IMR-90 (cell line): ENCODE data around the gene SH3RF1. TPM values are rescaled to one million over a fixed set of nuclear protein-coding genes. Genes with fewer than 3 reads are reported as not detected.

Experiments used
- ATAC-seq: fragments of 200-7000 bp; cut with Tn5 transposase; 2 replicates; pipeline ENCODE4 v1.9.1; 2020; ENCODE audit warnings: low read depth, mild to moderate bottlenecking, moderate library complexity
- BruUV-seq: library from RNA; stranded (reverse); fragments of 400-500 nt; replicated peaks from 2 replicates; lab custom pipeline; 2021; lab: Mats Ljungman, UMichigan
- CTCF ChIA-PET: fragments of 300-600 bp; formaldehyde crosslinking; extraction: SDS; loops from one replicate; lab custom pipeline; 2021; ENCODE audit warnings: antibody characterized with exemption; lab: Yijun Ruan, JAX
- POLR2A ChIA-PET: fragments of 300-600 bp; sonication (Branson Sonifier 250); formaldehyde crosslinking; loops from one replicate; lab custom pipeline; 2022; ENCODE audit warnings: antibody characterized with exemption; ENCODE audit not compliant: unreplicated experiment; lab: Charles Lee
- DNase-seq: peaks from one replicate; pipeline ENCODE4 v3.0.0; 2013
- H2AFZ ChIP-seq: replicated peaks from 2 replicates; pipeline ENCODE3; 2013; ENCODE audit warnings: low read length, mild to moderate bottlenecking; ENCODE audit not compliant: poor library complexity
- H2AK5ac ChIP-seq: 2 replicates; pipeline ENCODE4 v1.6.1; 2013; ENCODE audit warnings: low read depth, low read length, inconsistent platforms
- H2AK9ac ChIP-seq: replicated peaks from 2 replicates; pipeline ENCODE3; 2013; ENCODE audit warnings: mild to moderate bottlenecking, low read depth, low read length, moderate library complexity; ENCODE audit not compliant: poor library complexity
- H2BK120ac ChIP-seq: 2 replicates; pipeline ENCODE4 v1.6.1; 2013; ENCODE audit warnings: low read depth, low read length, inconsistent platforms
- H2BK15ac ChIP-seq: 3 replicates; pipeline ENCODE4 v1.6.1; 2013; ENCODE audit warnings: low read depth, low read length, inconsistent platforms
- H2BK20ac ChIP-seq: 2 replicates; pipeline ENCODE4 v1.6.1; 2013; ENCODE audit warnings: low read depth, mild to moderate bottlenecking, inconsistent platforms, low read length, moderate library complexity
- H2BK5ac ChIP-seq: 2 replicates; pipeline ENCODE4 v1.6.1; 2013; ENCODE audit warnings: mild to moderate bottlenecking, low read depth, low read length, inconsistent platforms; ENCODE audit not compliant: poor library complexity, severe bottlenecking
- H3K14ac ChIP-seq: replicated peaks from 2 replicates; pipeline ENCODE4 v1.6.1; 2013; ENCODE audit warnings: low read depth, low read length, inconsistent platforms
- H3K18ac ChIP-seq: 2 replicates; pipeline ENCODE4 v1.6.1; 2013; ENCODE audit warnings: low read depth, low read length, control low read depth
- H3K23ac ChIP-seq: 2 replicates; pipeline ENCODE4 v1.6.1; 2013; ENCODE audit warnings: low read depth, low read length, inconsistent platforms
- H3K27ac ChIP-seq: 2 replicates; pipeline ENCODE4 v1.5.1; 2013; ENCODE audit warnings: mild to moderate bottlenecking, control low read depth, low read length; ENCODE audit not compliant: insufficient read depth
- H3K27me3 ChIP-seq: 2 replicates; pipeline ENCODE4 v1.6.1; 2013; ENCODE audit warnings: low read length; ENCODE audit not compliant: control insufficient read depth, insufficient read depth
- H3K36me3 ChIP-seq: 2 replicates; pipeline ENCODE4 v1.6.1; 2013; ENCODE audit warnings: low read length, mixed read lengths; ENCODE audit not compliant: control insufficient read depth, insufficient read depth
- H3K4ac ChIP-seq: 2 replicates; pipeline ENCODE4 v1.6.1; 2013; ENCODE audit warnings: low read depth, low read length, inconsistent platforms
- H3K4me1 ChIP-seq: 2 replicates; pipeline ENCODE4 v1.6.1; 2013; ENCODE audit warnings: low read length, mixed read lengths; ENCODE audit not compliant: control insufficient read depth, insufficient read depth
- H3K4me2 ChIP-seq: 2 replicates; pipeline ENCODE4 v1.6.1; 2013; ENCODE audit warnings: low read depth, mild to moderate bottlenecking, control low read depth, low read length, moderate library complexity
- H3K4me3 ChIP-seq: 2 replicates; pipeline ENCODE4 v1.5.1; 2013; ENCODE audit warnings: low read depth, mild to moderate bottlenecking, control low read depth, low read length, moderate library complexity; ENCODE audit not compliant: insufficient read depth
- H3K56ac ChIP-seq: 2 replicates; pipeline ENCODE4 v1.6.1; 2013; ENCODE audit warnings: low read length, inconsistent platforms; ENCODE audit not compliant: insufficient read depth; ENCODE audit errors: extremely low read depth
- H3K79me1 ChIP-seq, 2 experiments: 2 replicates each; pipeline ENCODE4 v1.6.1; 2013; ENCODE audit warnings: low read length in 2 of 2, inconsistent platforms in 1 of 2, low read depth in 1 of 2
- H3K9ac ChIP-seq: 2 replicates; pipeline ENCODE4 v1.6.1; 2013; ENCODE audit warnings: low read depth, low read length, control low read depth
- H3K9me1 ChIP-seq: 2 replicates; pipeline ENCODE4 v1.6.1; 2013; ENCODE audit warnings: low read length, inconsistent platforms; ENCODE audit not compliant: insufficient read depth
- H3K9me3 ChIP-seq: 2 replicates; pipeline ENCODE4 v1.6.1; 2013; ENCODE audit warnings: low read length; ENCODE audit not compliant: control insufficient read depth, insufficient read depth
- H4K20me1 ChIP-seq: 2 replicates; pipeline ENCODE4 v1.6.1; 2013; ENCODE audit warnings: low read length, inconsistent platforms; ENCODE audit not compliant: insufficient read depth
- H4K5ac ChIP-seq: 2 replicates; pipeline ENCODE4 v1.6.1; 2013; ENCODE audit warnings: mild to moderate bottlenecking, low read depth, low read length, control low read depth
- H4K8ac ChIP-seq, 2 experiments: 2 replicates each; pipeline ENCODE4 v1.6.1; 2013; ENCODE audit warnings: low read depth in 2 of 2, low read length in 2 of 2, control low read depth in 1 of 2, inconsistent platforms in 1 of 2
- H4K91ac ChIP-seq: 2 replicates; pipeline ENCODE4 v1.6.1; 2013; ENCODE audit warnings: low read depth, low read length, inconsistent platforms; ENCODE audit not compliant: insufficient read depth
- BHLHE40 ChIP-seq: fragments of 150-350 bp; IDR thresholded peaks from 2 replicates; pipeline ENCODE4 v1.6.1; 2016; ENCODE audit warnings: mild to moderate bottlenecking, low read depth, low read length
- FOS ChIP-seq: fragments of 150-350 bp; IDR thresholded peaks from 2 replicates; pipeline ENCODE4 v1.6.1; 2016; ENCODE audit warnings: low read depth, low read length
- MAFK ChIP-seq: IDR thresholded peaks from 2 replicates; pipeline ENCODE4 v1.6.1; 2012; ENCODE audit warnings: low read depth, low read length, improper control_type of control experiment
- POLR2A ChIP-seq: IDR thresholded peaks from 2 replicates; pipeline ENCODE4 v1.6.1; 2012; ENCODE audit warnings: mild to moderate bottlenecking, low read depth, low read length
- RAD21 ChIP-seq: IDR thresholded peaks from 2 replicates; pipeline ENCODE4 v1.6.1; 2012; ENCODE audit warnings: low read length, improper control_type of control experiment
- SMC3 ChIP-seq: fragments of 150-350 bp; IDR thresholded peaks from 2 replicates; pipeline ENCODE4 v1.6.1; 2016; ENCODE audit warnings: low read depth, mild to moderate bottlenecking, antibody characterized with exemption, low read length, moderate library complexity
- WGBS, 2 experiments: methylation state at CpG; one replicate each; pipeline versions ENCODE4 v1.1.5 to v1.1.7; 2013; ENCODE audit warnings: missing lambda C conversion rate in 2 of 2; ENCODE audit not compliant: insufficient read length in 1 of 2; ENCODE audit errors: extremely low coverage in 2 of 2; 5-methylcytosine and 5-hydroxymethylcytosine counted together
- dilution Hi-C: fragments of 300-500 bp; cut with HindIII; formaldehyde crosslinking; loops from one replicate; pipeline ENCODE4 v1.14.3; 2018; ENCODE audit warnings: low sequenced_read_pairs; ENCODE audit not compliant: unreplicated experiment
- in situ Hi-C: fragments of 300-500 bp; cut with MboI; formaldehyde crosslinking; loops from 3 replicates; pipeline ENCODE4 v1.14.3; 2019; ENCODE audit warnings: low sequenced_read_pairs, inconsistent platforms, mixed read lengths
- intact Hi-C: fragments of 100-400 bp; cut with micrococcal nuclease; formaldehyde crosslinking; loops from 2 replicates; pipeline ENCODE4 v1.10.0; 2022
- polyA plus RNA-seq, 3 experiments: library from polyadenylated mRNA; depleted of rRNA; stranded (reverse); fragments of >200 nt; gene quantifications; 2 replicates each; pipeline ENCODE4 v1.2.3, GENCODE V29; 2012; ENCODE audit warnings: low replicate concordance in 1 of 3
- total RNA-seq: library from RNA; depleted of rRNA; stranded (reverse); fragments of >200 nt; gene quantifications from 2 replicates; pipeline ENCODE4 v1.2.3, GENCODE V29; 2012
- TF ChIP-seq, protein P1 (sequence below): fragments of 150-350 bp; IDR thresholded peaks from 2 replicates; pipeline ENCODE4 v1.6.1; 2016; ENCODE audit warnings: low read depth, mild to moderate bottlenecking, low read length, moderate library complexity, borderline replicate concordance
- TF ChIP-seq, protein P2 (sequence below): conservative IDR thresholded peaks from 2 replicates; pipeline ENCODE4 v1.5.1; 2012; ENCODE audit warnings: mild to moderate bottlenecking, low read depth, low read length, improper control_type of control experiment

The SH3RF1 gene
- total and polyA plus RNA-seq, 2 of the 4 experiments (the other 2 are of a cell fraction) = 22.0 to 29.8 TPM

DNA sequence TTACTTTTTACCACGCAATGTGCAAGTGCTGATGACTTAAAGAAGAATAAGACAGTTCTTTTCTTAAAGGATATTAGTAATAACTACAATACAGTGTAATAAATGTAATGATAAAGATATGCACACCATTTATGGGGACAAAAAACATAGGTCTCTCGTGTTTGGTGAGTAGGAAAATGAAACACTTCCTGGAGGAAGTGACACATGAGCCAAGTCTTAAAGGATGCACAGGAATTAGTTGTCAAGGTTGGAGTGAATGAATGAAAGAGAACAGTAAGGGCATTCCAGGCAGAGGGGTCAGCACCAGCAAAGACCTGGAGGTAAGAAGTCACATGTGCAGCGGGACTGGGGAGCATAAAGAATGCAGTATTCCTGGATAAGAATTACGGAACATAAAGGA is 112.7 kb downstream of the SH3RF1 start:
- Histone ChIP-seq H4K20me1 (peaks cover 3% of the 10 kb centered on the region; the same call in 1 of the 2 replicates), H3K23ac (no peak overlapping the region), H3K27me3 (no peaks in the 10 kb centered on the region), H2BK120ac (no peak overlapping the region), H3K4me2 (no peak overlapping the region), H4K8ac (no peak overlapping the region), H3K79me1 (peaks cover 22 to 76% of the 10 kb centered on the region in 2 experiments), H3K36me3 (peaks cover 3% of the 10 kb centered on the region; the same call in 1 of the 2 replicates), H3K4me1 (peaks cover 25% of the 10 kb centered on the region), H2AK5ac (no peak overlapping the region), H4K91ac (no peak overlapping the region), H4K5ac (no peak overlapping the region), H3K14ac (no peak overlapping the region), H3K4ac (no peak overlapping the region), H3K9me3 (no peaks in the 10 kb centered on the region), H3K4me3 (no peak overlapping the region), H2BK15ac (no peak overlapping the region), H3K18ac (no peak overlapping the region), H3K9ac (no peak overlapping the region), H3K27ac (no peak overlapping the region), H2BK5ac (no peak overlapping the region), H3K56ac (no peak overlapping the region), H2BK20ac (no peak overlapping the region), H3K9me1 (peaks cover 13% of the 10 kb centered on the region), H2AFZ (no peak overlapping the region), H2AK9ac (no peak overlapping the region)
- intact Hi-C loops (no loop called here), dilution Hi-C loops (no loop called here), in situ Hi-C loops (no loop called here)
- BruUV-seq = no TSS peak
- TF ChIP-seq RAD21 (no peak), BHLHE40 (no peak), MAFK (no peak), FOS (no peak), POLR2A (no peak), SMC3 (no peak)
- TF ChIP-seq, protein P1, sequence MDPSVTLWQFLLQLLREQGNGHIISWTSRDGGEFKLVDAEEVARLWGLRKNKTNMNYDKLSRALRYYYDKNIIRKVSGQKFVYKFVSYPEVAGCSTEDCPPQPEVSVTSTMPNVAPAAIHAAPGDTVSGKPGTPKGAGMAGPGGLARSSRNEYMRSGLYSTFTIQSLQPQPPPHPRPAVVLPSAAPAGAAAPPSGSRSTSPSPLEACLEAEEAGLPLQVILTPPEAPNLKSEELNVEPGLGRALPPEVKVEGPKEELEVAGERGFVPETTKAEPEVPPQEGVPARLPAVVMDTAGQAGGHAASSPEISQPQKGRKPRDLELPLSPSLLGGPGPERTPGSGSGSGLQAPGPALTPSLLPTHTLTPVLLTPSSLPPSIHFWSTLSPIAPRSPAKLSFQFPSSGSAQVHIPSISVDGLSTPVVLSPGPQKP = no peak
- TF ChIP-seq, protein P2, sequence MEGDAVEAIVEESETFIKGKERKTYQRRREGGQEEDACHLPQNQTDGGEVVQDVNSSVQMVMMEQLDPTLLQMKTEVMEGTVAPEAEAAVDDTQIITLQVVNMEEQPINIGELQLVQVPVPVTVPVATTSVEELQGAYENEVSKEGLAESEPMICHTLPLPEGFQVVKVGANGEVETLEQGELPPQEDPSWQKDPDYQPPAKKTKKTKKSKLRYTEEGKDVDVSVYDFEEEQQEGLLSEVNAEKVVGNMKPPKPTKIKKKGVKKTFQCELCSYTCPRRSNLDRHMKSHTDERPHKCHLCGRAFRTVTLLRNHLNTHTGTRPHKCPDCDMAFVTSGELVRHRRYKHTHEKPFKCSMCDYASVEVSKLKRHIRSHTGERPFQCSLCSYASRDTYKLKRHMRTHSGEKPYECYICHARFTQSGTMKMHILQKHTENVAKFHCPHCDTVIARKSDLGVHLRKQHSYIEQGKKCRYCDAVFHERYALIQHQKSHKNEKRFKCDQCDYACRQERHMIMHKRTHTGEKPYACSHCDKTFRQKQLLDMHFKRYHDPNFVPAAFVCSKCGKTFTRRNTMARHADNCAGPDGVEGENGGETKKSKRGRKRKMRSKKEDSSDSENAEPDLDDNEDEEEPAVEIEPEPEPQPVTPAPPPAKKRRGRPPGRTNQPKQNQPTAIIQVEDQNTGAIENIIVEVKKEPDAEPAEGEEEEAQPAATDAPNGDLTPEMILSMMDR = no peak
- CTCF ChIA-PET = no interaction called here
- DNase-seq (no peak), ATAC-seq (no peak)
- POLR2A ChIA-PET = no interaction called here
- WGBS, 2 experiments = no CpG with 5 or more reads among the region's 4 CpGs
